HUES64 (cell line): ENCODE results near the gene SLC25A11.

ENCODE experiments used
- H3K27ac ChIP-seq: 2 replicates; pipeline ENCODE4 v1.7.0; 2013; ENCODE audit warnings: low read depth, low read length, inconsistent platforms
- H3K27me3 ChIP-seq: 2 replicates; pipeline ENCODE4 v1.6.1; 2013; ENCODE audit warnings: mild to moderate bottlenecking, low read length; ENCODE audit not compliant: insufficient read depth
- H3K36me3 ChIP-seq: 2 replicates; pipeline ENCODE4 v1.6.1; 2013; ENCODE audit warnings: mild to moderate bottlenecking, low read length; ENCODE audit not compliant: insufficient read depth
- H3K4me1 ChIP-seq: 2 replicates; pipeline ENCODE4 v1.6.1; 2013; ENCODE audit warnings: mild to moderate bottlenecking, low read length, moderate library complexity; ENCODE audit not compliant: insufficient read depth
- H3K4me3 ChIP-seq: 2 replicates; pipeline ENCODE4 v1.5.1; 2013; ENCODE audit warnings: mild to moderate bottlenecking, low read length, moderate library complexity
- H3K9ac ChIP-seq: 2 replicates; pipeline ENCODE4 v1.6.1; 2013; ENCODE audit warnings: mild to moderate bottlenecking, low read depth, low read length
- H3K9me3 ChIP-seq: 2 replicates; pipeline ENCODE4 v1.6.1; 2013; ENCODE audit warnings: low read depth, low read length; ENCODE audit not compliant: insufficient read depth
- WGBS: fragments of 150-250, 120-280 bp; methylation state at CpG from one replicate; pipeline ENCODE4 v1.1.7; 2013; ENCODE audit warnings: missing lambda C conversion rate; 5-methylcytosine and 5-hydroxymethylcytosine counted together

The SLC25A11 gene

GRCh38 chr17:4887581-4887980, 52.3 kb downstream of the SLC25A11 start:
- Histone ChIP-seq H3K36me3 (peaks cover 68% of the 10 kb centered on the region), H3K9ac (no peak overlapping the region)
- WGBS: 97% methylated on average over 18 of the region's 18 CpGs

More at GRCh38 chr17:4887581-4887980, 52.3 kb downstream of the SLC25A11 start:
- Histone ChIP-seq H3K4me3 (no peak overlapping the region), H3K27ac (no peak overlapping the region), H3K9me3 (no peaks in the 10 kb centered on the region), H3K4me1 (no peaks in the 10 kb centered on the region), H3K27me3 (no peaks in the 10 kb centered on the region)
